AG20443 (cell line): ENCODE data around the gene RAD54L.
"Not testable (repeated sequence)": the region's sequence is repeated elsewhere in the genome, so short reads cannot be mapped to it uniquely, and the experiment has no call there.

Experiments
- DNase-seq: peaks from one replicate; pipeline ENCODE4 v3.0.0; 2012; ENCODE audit warnings: low spot score, mixed read lengths

Gene RAD54L

DNA sequence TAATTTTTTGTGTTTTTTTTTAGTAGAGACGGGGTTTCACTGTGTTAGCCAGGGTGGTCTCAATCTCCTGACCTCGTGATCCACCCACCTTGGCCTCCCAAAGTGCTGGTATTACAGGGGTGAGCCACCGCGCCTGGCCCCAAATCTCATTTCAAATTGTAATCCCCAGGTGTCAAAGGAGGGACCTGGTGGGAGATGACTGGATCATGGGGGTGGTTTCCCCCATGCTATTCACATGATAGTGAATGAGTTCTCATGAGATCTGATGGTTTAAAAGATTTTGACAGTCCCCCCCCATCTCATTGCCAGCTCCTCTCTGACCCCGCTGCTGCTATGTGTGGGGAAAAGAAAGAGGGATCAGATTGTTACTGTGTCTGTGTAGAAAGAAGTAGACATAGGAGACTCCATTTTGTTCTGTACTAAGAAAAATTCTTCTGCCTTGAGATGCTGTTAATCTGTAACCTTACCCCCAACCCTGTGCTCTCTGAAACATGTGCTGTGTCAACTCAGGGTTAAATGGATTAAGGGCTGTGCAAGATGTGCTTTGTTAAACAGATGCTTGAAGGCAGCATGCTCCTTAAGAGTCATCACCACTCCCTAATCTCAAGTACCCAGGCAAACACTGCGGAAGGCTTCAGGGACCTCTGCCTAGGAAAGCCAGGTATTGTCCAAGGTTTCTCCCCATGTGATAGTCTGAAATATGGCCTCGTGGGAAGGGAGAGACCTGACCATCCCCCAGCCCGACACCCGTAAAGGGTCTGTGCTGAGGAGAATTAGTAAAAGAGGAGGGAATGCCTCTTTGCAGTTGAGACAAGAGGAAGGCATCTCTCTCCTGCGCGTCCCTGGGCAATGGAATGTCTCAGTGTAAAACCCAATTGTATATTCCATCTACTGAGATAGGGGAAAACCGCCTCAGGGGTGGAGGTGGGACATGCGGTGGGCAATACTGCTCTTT is 72.7 kb downstream of the RAD54L start:
- not testable (repeated sequence) for DNase-seq

DNA sequence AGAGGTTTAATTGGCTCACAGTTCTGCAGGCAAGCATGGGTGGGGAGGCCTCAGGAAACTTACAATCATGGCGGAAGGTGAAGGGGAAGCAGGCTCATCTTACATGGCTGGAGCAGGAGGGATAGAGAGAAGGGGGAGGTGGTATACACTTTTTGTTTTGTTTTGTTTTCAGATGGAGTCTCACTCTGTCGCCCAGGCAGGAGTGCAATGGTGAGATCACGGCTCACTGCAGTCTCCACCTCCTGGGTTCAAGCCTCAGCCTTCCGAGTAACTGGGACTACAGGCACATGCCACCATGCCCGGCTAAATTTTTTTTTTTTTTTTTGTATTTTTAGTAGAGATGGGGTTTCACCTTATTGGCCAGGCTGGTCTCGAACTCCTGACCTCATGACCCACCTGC is 74.6 kb downstream of the RAD54L start:
- not testable (repeated sequence) for DNase-seq

DNA sequence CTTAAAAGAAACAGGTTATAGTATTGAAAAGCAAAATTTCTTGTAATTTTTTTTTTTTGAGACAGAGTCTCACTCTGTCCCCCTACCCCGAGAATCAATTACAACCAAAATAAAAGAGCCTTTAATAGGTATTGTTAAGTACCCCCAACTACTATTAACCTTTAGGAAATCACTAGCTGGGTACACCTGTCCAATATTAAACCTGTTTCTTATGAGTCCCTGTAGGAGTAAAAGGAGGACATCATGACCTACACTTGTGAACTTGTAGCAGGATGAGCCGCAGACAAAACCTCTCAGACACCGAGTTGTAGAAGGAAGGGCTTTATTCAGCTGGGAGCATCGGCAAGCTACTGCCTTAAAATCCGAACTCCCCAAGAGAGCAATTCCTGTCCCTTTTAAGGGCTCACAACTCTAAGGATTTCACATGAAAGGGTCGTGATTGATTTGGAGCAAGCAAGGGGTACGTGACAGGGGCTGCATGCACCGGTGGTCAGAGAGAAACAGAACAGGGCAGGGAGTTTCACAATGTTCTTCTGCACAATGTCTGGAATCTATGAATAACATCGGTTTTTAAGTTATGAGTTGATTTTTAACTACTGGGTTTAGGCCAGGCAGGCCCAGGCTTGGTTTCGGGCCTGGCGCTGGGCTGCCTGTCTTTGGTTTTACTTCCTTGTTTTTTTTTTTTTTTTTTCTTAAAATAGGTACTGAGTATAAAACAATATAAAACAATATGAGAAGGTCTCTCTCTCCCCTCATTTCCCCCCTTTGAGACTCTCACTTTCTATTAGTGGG is 77.9 kb downstream of the RAD54L start:
- DNase-seq, result not testable (repeated sequence)
